Omental fat pad (tissue), 4 donors: ENCODE measurements around the gene ERFL. TPM values are rescaled to one million over a fixed set of nuclear protein-coding genes. Genes with fewer than 3 reads are reported as not detected.

Source experiments
- ATAC-seq: fragments of 150-250 bp; one replicate; pipeline ENCODE4 v1.9.1; 2016; ENCODE audit warnings: mild to moderate bottlenecking, moderate library complexity; ENCODE audit not compliant: low FRiP score
- DNase-seq: peaks from one replicate; pipeline ENCODE4 v3.0.0-alpha.2; 2019; ENCODE audit warnings: low spot score
- total RNA-seq, 4 donors: library from RNA; depleted of rRNA; stranded (reverse); fragments of >200 nt; gene quantifications; one replicate each; pipeline ENCODE4 v1.1.0, GENCODE V29; 2016
- TF ChIP-seq, protein P1 (sequence below), 3 donors: fragments of 450-650 bp; IDR thresholded peaks; one replicate each; pipeline ENCODE4 v1.5.1; 2016 to 2017; ENCODE audit warnings: antibody characterized with exemption in 3 of 3, mild to moderate bottlenecking in 3 of 3, moderate library complexity in 2 of 3

Gene ERFL
- total RNA-seq, 4 donors from 2014 or later = 0.25 TPM; not detected in 3

DNA sequence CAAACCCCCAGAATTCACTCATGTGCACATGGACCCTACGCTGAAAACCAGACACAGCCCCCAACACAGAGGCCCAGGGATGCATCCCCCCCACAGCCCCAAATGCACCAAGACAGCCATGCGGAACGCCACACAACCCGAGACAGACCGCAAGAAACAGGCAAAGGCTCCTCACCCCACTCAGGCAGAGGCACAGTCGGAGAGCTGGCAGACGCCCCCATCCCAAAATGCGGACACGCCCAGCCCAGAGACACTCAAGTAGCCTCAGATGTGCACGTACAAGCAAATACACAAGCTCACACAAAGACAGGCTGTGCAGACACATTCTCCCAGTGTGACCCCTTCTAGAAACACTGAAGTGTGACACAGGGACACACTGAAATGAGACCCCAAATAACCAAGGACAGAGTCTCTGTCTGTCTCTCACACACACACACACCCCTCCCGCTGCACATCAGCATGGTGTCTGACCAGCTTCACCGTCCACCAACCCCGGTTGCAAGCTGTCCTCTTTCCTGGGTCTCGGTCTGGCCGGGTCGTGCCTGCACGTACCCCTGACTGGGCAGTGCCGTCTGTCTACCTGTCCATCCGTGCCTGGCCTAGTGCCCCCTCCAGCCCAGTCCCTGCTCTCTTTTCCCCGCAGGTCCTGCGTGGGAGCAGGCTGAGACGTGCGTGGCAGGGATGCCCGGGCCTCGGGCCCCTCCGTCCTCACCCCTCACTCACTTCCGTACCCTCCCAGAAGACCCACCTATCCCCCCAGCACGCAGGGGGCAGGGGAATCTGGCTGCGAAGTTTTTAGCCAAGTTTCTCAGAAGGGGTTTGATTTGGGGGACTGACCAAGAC lies 16.1 kb downstream of the ERFL start:
- TF ChIP-seq, protein P1, sequence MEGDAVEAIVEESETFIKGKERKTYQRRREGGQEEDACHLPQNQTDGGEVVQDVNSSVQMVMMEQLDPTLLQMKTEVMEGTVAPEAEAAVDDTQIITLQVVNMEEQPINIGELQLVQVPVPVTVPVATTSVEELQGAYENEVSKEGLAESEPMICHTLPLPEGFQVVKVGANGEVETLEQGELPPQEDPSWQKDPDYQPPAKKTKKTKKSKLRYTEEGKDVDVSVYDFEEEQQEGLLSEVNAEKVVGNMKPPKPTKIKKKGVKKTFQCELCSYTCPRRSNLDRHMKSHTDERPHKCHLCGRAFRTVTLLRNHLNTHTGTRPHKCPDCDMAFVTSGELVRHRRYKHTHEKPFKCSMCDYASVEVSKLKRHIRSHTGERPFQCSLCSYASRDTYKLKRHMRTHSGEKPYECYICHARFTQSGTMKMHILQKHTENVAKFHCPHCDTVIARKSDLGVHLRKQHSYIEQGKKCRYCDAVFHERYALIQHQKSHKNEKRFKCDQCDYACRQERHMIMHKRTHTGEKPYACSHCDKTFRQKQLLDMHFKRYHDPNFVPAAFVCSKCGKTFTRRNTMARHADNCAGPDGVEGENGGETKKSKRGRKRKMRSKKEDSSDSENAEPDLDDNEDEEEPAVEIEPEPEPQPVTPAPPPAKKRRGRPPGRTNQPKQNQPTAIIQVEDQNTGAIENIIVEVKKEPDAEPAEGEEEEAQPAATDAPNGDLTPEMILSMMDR (IDR thresholded peaks at IDR 0.05) = no peak
- no peak for ATAC-seq
- no peak for DNase-seq

DNA sequence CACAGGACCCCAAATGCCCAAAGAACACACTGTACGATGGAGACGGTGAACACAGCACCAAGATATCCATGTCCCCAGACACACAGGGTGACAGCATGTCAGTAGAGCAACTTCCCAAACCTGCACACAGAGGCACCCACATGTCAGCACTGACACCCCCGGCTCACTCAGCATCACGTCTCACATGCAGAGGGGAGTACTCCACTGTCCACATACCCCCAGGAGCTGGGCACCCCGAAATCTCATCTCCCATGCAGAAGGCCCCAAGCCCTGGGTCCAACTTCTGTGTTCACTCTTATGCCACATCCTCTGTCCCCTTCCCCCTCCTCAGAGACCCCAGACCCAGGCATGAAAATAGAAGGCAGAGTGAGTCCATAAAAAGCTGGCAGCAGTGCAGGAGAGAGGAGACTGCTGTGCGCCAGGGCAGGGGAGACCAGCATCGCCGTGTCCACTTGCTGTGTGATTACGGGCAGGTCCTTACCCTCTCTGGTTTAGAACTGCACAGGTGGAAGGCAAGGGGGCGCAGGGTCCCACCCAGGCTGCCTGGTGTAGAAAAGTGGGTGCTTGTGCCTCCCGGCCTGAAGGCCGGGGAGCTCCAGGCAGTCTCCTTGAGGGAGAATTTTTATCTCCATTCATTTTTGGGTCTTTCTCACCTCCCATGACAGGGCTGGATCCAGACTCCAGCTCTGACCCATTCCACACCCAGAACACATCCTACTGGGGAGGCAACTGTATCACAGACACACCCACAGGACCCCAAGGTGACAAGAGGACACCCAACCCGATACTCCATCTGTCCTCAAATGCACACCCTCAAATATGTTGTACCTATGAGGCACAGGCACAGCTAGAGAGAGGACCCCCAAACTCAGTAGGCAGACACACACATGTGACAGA lies 17.0 kb downstream of the ERFL start:
- DNase-seq (no peak), ATAC-seq (no peak)
- TF ChIP-seq, protein P1 (IDR thresholded peaks at IDR 0.05) = no peak

DNA sequence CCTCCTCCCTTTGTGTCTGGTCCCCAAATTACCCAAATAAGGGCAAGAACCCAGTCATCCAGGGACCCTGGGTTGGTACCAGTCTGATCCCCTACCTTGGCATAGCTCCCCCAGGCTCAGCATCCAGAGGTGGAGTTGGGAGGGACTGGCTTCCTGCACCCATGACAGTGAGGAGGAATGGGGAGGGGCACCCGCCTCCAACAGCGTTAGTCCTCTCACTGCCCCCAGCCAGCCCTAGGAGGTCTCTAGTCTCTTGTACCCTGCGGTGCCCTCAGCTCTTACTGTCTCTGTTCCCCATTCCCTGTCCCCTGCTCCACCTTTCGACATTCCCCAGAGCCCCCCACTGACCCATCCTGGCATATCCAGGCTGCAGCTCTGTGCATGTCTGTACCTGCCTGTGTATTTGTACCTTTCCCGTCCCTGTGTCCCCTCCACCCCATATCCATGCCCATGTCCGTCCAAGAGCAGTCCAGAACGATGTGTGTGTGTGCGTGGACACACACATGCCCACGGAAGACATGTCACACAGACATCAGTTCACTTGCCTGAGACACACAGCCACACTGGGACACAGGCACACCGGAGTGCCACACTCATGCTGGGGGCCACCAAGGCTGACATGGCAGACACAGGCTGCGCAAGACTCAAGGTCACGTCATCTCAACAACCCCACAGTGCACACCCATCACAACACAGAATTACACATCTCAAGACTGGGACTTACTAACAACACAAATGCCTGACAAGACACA lies 17.8 kb downstream of the ERFL start:
- TF ChIP-seq, protein P1 (IDR thresholded peaks at IDR 0.05) = no peak
- ATAC-seq (no peak), DNase-seq (no peak)

DNA sequence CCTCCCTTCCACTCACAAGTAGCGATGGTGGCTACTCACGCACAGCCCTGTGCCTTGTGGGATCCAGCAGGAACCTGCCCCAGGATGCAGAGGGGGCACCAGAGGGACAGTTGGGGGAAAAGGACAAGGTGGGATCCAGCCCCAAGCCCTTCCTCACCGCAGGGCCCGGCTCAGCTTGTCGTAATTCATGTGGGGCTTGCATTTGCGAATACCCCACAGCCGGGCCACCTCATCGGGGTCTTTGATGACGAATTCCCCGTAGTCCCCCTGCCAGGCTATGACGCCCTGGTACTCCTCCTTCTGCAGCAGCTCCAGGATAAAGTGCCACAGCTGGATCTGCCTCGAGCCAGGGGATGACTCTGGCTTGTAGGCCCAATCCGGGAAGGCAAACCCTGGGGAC lies 18.5 kb downstream of the ERFL start:
- ATAC-seq = no peak
- no peak for DNase-seq
- TF ChIP-seq, protein P1 (IDR thresholded peaks at IDR 0.05) = no peak

DNA sequence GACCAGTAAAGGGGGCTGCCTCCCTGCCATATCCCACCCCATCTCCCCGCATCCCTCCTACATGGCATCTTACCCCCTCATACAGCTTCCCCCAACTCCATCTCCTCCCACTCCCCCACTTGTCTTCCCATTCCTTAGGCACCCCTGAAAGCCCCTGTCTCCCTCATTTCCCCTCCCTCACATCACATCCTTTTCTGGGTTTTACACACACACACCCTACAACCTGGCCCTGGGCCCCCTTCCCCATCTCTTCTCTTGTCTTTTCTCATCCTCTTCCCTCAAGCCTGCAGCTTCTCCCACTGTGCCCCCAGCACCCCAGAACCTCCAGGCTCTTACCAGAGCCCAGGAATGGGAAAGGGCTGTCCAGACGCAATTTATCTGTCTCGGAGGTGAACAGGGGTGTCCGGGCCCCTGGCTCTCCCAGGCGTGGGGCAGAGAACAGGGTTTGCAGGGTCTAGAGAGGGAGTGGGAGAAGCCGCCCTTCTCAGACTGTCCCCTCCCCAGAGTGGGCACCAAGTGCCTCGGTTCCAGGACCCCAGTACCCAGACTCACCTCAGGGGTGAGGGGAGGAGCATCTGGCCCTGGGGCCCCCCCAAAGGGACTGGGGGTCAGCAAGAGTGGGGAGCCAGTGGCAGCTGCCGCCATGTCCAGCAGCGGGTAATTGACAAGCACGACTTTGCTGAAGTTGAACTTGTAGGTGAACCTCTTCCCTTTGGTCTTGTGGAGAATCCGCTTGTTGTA lies 19.4 kb downstream of the ERFL start:
- TF ChIP-seq, protein P1 (IDR thresholded peaks at IDR 0.05) = no peak
- DNase-seq (no peak), ATAC-seq (no peak)

DNA sequence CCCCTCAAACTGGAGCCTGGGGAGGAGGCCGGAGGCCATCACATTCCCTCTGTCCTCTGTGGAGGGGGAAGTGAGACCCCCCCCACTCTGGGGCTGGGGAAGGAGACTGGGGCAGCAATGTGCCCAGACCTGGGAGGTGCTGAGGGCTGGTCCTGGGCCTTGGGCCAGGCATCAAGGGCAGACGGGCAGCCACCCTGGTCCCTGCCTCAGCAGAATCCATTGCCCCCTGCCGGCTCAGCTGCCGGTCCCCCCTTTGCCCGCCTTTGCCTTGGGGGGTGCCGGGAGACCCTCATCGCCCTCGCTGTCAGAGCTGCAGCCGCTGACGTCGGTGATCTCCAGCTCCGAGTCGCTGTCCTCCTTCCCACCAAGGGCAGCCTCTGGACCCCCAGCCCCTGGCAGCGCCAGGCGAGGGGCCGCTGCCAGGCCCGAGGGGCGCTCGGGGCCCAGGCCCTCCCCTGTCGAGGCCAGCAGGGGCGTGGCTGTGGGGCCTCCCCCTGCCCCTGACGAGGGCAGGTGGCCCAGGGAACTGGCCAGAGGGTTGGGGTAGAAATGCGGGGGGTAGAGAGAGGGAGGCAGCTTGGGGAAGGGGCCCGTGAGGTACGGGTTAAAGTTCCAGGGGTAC lies 20.1 kb downstream of the ERFL start:
- no peak for ATAC-seq
- DNase-seq = no peak
- TF ChIP-seq, protein P1 (IDR thresholded peaks at IDR 0.05) = no peak
